Hindlimb muscle (tissue), 1 donor: Measurements from ENCODE around the gene SCAPER. TPM values are rescaled to one million over a fixed set of nuclear protein-coding genes. Genes with fewer than 3 reads are reported as not detected.
"Not testable (repeated sequence)": the region's sequence is repeated elsewhere in the genome, so short reads cannot be mapped to it uniquely, and the experiment has no call there.

ENCODE experiments used
- DNase-seq: peaks from one replicate; pipeline ENCODE4 v3.0.0-alpha.2; 2013
- polyA plus RNA-seq: library from polyadenylated mRNA; unstranded; fragments of 120-200 nt; gene quantifications from one replicate; pipeline ENCODE4 v1.2.1, GENCODE V29; 2013; ENCODE audit not compliant: insufficient read length

Gene SCAPER
- polyA plus RNA-seq, 1 donor = 85.4 TPM

DNA sequence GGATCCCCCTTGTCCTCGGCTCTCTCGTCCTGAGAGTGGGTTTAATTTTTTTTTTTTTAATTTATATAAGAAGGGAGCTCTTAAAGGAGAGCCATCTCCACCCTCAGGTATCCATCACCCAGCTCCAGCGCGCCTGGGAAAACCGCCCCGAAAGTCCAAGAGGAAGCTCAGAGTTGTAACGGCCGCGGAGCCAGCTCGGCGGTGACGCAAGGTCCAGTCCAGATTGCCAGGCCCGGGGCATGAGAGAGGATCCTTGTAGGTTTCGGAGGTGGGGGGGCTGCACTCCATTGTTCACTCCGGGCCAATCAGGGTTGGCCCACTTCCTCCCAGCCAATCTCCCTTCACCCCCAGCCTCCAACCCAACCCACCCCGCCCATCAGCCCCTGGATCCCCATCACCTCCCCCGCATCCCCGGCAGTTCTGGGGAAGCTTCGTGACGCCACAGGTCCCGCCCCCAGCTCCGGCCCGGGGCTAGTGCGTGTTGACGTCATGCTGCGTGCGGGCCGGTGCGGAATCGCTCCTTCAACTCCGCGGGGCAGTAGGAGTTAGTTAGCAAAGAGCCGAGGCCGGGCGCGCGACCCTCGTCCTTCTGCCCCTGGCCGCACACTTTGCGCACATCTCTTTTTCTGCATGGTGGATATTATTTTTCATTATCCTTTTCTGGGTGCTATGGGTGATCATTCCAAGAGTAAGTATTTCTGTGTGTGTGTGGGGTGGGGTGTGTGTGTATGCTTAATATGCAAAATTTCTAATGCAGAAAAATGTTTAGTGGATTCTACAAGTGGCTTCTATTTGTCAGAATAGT lies 568.7 kb downstream of the SCAPER start, which contains the start of gene ISL2:
Gene ISL2, plus strand, starts transcription at position 520 of the 805 bp plus-strand sequence. Its CDS starts 111 bp downstream, at position 631.
- peak; percentile 11 for DNase-seq

DNA sequence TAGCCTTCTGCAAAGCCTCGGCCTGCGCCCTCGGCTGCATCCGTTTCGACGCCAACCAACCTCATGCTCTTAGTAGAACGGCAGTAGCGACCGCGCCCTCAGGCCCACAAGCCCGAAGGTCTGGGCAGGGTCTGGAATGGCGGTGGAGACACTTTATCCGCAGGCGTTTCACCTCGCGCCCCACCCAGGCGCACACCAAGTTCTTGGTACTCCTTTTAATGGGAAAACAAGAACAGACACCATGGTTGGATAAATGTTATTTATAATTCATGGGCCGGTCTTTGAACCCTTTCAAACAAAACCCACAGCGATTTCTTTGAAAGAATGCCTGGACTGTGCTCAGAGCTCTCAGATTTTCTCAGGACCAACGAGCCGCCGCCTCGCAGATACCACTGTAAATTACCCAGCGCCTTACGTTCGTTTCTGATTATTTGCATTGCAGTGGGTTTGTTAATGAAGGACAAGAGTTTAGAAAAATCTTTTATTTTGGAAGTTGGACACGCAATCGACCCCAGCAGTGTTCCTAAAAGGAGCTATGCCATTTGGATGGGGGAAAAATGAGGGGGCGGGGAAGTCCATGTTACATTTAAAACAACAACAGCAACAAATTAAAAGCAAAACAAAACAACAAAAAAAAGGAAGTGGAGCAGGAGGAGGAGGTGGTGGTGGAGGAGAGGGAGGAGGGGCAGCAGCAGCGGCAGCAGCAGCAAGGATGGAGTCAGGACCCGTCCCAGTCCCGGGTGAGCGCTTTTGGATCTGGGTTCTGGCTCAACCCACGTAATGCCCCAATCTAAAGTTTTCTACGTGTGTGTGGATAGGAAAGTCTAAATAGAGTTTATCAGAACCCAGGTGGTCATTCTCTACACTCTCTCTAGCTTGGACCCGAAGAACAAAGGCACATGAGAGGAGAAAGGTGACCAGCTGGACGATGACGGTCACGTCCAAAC lies 569.6 kb downstream of the SCAPER start:
- peak; percentile 19 for DNase-seq

DNA sequence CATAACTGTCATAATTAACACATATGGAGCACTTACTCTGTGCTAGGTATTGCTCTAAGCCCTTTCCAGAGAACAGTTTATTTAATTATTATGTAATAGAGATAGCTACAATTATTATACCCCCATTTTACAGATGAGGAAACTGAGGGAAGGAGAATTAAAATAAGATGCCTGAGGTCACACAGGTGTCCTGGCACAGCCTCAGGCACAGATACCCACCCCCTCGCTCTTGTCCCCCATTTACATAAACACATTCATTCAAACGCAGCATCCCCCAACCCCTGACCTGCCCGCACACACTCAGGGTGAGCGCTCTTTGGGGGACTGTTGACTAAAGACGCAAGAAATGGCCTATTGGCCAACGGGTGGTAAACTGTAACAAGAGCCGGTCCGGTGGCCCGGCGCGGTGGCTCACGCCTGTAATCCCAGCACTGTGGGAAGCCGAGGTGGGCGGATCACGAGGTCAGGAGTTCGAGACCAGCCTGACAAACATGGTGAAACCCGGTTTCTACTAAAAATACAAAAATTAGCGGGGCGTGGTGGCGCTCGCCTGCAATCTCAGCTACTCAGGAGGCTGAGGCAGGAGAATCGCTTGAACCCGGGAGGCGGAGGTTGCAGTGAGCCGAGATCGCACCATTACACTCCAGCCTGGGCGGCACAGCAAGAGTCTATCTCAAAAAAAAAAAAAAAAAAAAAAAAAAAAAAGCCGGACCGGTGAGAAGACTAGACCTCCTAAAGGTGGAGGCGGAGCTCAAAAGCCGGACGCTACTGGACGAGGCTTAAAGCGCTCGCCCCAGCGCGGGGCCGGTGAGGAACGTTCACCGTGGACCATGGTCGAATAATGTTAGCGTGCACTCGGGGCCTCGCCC lies 570.5 kb downstream of the SCAPER start:
- DNase-seq = no peak

DNA sequence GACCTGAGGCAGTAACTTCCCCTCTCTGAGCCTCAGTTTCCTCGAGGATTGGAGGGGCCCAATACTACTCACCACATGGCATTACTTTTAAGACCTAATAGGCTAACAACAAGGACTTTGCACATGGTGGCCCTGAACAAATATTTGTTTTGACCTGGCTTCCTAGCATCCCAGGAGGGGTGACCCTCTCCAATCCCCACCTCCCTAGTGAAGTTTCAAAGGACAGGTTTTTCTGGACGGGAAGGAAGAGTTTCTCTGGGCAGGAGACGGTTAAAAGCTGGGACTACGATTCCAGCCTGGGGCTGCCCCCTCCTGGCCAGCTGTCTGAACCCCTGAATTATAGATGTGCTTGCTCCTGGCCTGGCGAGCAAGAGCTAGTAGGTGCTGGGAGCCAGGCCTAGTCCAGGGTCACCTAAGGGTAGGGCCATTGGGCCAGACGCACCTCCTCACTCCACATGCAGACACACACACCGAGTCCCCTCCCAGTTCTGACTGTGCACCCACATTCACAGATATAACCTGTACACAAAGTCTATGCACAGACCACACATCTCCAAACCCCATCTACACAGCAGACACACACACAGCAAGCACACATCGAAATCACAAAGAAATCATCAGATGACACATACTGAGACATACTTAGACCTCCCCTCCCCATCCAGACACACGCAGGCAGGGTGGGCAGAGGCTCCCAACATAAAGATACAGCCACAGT lies 571.3 kb downstream of the SCAPER start:
- no peak for DNase-seq

DNA sequence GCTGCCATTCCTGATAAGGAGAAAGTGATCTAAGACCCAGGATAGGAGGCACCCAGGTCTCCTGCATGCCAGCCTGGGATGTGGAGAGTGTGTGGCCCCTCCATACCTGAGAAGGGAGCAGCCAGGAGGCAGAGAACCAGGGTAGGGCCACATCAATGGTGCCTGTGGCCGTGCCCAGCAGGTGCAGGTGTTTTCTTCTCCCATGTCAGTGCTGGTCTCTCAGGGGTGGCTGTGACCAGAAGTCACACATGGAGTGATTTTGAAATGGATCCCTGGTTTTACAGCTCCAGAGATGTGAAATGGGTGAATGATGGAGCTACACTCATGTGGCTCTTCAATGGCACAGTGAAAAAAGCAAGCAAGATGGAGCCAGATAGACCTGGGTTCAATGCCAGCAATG lies 571.8 kb downstream of the SCAPER start:
- no peak for DNase-seq

DNA sequence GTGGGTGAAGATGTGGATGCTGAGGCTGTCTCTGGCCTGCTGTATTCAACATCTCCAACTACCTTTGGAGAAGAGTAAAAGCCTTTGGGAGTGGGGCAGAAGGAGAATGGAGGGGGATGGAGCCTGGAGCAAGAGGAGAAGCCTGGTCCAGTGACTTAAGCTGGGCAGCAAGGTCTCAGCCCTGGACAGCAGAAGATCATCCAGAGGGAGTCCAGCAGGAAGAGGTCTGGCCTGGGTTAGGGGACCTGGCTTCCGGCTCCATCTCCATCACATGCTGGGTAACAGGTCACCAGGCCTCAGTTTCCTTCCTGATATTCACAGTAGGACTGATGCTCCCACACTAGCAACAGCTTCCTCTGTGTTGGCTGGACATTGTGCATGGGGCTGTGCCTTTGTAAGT lies 572.3 kb downstream of the SCAPER start:
- no peak for DNase-seq

DNA sequence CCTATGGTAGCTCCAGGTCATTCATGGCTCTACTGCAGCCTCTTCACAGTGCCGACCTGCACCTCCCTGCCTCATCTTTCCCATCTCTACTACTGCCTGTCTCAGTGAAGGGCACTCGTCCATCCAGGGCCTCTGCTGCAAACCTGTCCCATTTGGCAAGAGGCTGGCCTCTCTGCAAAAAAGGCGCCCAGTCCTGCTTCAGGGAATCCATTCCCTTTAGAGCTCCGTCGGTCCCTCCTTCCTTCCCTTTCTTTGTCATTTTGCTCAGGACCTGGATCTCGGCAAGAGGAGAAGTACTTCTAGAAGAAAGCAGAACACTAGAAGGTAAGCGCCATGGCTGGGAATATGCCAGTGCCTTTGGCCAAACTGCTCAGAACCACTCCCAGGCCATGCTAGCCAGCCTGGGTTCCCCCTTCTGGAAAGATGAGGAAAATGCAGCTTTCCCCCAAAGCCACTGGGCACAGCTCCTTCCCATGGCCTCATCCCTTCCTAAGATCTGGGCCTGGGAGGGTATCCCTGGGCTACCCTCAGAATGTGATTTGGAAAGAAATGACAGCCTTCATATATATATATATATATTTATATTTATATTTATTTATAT lies 575.0 kb downstream of the SCAPER start:
- DNase-seq = peak; percentile 19

DNA sequence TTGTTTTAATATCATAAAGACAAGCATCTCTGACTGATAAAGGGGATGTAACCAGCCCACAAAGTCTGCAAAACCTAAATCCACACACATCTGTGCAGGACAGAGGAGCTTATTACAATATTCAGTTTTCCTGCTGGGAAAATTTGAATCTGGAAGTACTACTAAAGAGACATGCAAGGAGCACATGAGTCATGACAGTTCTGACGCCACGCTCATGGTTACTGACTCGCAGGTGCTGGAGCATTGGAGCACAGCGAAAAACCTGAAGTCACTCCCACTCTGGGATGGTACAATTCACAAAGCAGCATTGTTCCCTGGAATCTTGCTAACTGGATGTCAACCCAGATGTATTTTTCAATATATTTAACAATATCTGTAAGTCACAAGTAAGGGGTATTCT lies 576.2 kb downstream of the SCAPER start:
- DNase-seq = no peak

DNA sequence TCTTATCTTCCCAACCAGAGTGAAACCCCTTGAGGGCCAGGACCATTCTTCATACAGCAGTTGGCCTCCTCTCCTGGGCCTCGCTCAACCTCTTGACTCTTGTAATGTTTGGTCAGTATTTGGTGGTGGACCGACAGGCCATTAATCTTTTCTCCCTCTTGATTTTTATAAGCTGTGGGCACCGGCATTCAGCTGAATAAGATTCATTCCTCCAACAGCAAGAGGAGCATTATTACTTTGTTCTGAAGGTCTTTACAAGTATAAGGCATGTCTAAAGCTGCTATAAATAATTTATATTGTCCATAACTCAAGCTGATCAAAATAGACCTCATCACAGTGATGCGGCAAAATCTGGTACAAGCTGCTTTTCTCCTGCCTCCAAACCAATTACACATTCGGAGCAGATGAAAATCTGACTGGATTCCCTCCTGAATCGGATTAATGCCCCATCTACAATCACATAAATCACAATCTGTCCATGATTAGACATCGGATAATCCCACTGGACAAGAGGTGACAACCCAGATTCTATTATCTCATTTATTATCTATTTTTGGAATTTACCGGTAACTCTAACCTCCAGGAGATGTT lies 576.9 kb downstream of the SCAPER start:
- DNase-seq = no peak

DNA sequence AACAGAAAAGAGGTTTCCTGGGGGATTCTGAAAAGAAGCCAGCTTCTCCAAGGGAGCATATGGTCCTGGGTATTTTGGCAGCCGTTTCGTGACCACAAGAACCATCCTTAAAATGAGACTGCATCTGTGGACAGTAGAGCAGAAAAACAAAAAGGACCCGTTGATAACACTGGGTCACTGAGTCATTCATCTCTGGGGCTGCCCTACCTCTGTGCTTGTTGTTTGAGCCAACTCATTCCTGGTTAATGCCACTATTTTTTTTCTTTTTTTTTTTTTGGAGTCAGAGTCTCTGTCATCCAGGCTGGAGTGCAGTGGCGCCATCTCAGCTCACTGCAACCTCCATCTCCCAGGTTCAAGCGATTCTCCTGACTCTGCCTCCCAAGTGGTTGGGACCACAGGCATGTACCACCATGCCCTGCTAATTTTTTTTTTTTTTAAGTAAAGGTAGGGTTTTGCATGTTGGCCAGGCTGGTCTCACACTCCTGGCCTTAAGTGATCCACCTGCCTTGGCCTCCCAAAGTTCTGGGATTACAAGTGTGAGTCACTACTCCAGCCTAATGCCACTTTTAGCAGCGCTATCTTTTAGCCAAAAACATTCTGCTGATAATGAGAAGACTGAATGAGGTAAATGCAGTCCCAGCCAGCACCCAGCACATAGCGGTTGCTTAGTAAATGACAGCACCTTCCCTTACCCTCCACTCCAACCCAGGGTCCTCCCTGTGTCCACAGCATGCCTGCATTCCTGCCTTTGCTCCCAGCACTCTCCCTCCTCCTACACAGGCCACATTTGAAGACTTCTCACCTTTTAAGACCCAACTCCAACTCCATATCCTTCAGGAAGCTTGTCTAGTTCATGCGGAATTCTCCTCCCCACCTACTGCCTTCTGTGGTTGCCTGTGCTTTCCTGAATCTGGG lies 577.7 kb downstream of the SCAPER start:
- no peak for DNase-seq

DNA sequence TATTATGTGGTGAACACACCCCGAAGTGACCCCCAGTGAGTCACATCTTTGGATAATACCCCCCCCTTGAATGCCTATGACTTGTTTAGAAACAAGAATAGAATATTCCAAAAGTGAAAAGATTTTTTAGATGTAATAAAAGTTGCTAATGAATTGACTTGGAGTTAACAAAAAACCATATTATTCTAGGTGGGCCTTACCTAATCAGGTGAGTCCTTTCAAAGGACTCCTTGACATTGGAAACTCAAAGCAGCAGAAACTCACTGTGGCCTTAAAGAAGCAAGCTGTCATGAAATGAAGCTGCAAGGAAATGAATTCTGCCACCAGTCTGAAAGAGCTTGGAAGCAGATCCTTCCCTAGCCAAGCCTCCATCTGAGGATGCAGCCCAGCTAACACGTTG lies 579.4 kb downstream of the SCAPER start:
- no peak for DNase-seq

DNA sequence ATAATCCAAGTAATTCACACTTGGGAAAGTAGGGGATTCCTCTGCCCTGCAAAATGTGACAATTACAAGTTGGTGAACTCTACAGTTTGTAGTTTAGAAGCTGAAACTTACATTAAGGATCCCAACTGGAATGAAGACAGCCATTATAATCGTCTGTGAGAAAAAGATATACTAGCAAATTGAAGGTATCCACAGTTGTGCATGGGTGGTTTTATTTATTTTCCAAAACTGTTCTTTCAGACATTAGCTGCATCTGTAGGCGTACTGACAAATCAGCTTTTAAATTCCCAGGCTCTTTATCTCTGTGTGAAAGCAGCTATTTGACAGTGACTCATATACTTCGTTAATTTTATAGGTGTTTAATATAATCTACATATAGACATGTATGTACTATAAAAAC lies 581.1 kb downstream of the SCAPER start:
- DNase-seq = no peak

DNA sequence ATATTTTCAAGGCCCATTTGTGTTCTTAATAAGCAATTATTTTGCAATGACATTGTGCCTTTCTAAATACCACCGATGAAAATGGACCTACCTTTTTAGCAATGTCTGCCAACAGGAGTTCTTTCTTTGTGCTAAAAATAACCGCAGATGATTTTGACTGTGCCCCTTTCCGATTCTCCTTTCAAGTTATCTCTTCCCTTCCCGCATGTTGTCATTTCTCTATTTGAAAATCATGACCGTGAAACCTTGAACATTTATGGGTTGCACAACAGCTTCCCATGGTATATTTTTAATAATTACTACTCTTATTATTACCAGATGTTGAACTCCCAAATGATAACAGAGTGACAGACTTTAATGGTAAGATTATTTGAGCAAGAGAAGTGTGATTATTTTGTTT lies 583.5 kb downstream of the SCAPER start:
- no peak for DNase-seq

DNA sequence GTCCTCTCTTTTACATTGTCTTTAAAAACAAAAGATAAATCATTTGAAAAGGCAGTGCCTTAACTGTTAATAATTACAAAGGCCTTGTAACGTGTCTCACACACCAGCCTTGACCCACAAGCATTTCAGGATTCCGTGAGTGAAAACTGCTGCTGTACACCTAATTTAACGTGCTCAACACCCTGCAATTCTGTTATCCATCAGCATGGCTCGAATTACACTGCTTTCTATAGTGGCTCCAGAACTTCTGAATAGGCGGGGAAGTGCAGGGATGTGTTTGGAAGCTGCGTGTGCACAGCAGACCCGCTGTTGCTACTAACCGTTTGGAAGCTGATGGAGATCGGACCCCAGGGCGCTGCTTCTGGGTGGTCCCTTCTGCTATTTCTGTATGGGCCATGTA lies 584.0 kb downstream of the SCAPER start:
- no peak for DNase-seq

DNA sequence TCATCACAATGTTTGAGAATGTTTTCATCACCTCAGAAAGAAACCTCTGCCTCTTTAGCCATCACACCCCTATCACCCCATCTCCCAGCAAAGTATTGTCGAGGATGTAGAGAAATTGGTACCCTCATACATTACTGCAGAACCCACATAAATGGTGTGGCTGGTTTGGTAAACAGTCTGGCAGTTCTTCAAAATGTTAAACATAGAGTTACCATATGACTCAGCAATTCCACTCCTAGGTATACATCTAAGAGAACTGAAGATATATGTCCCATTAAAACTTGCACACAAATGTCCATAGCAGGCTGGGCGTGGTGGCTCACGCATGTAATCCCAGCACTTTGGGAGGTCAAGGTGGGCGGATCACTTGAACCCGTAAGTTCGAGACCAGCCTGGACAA lies 585.1 kb downstream of the SCAPER start:
- no peak for DNase-seq

DNA sequence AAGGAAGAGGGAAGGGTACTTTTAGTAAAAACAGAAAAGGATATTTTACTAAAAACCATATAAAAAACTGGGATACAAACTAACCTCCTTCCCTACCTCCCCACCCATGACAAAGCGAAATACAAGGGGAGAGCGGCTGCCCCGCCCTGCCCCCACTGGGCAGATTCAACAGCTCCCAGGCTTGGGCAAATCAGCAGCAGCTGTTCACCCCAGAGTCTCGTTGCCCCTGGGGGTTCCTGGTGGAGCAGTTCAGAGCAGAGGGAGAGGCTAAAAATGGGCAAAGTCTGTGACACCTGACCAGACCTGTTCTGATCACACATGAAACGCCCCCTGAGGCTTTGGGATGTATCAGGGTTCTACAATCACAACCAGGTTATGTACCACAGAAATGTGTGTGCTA lies 591.4 kb downstream of the SCAPER start:
- DNase-seq = no peak

DNA sequence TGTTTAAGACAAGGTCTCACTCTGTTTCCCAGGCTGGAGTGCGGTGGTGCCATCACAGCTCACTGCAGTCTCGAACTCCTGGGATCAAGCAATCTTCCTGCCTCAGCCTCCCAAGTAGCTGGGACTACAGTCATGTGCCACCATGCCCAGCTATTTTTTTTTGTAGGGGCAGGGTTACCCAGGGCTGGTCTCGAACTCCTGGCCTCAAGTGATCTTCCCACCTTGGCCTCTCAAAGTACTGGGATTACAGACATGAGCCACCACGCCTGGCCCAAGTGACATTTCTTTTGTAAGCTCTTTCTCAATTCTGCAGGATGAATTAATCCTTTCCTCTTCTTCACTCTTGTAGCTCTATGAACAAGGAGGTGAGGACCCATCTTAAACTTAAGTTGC lies 592.0 kb downstream of the SCAPER start:
- not testable (repeated sequence) for DNase-seq

DNA sequence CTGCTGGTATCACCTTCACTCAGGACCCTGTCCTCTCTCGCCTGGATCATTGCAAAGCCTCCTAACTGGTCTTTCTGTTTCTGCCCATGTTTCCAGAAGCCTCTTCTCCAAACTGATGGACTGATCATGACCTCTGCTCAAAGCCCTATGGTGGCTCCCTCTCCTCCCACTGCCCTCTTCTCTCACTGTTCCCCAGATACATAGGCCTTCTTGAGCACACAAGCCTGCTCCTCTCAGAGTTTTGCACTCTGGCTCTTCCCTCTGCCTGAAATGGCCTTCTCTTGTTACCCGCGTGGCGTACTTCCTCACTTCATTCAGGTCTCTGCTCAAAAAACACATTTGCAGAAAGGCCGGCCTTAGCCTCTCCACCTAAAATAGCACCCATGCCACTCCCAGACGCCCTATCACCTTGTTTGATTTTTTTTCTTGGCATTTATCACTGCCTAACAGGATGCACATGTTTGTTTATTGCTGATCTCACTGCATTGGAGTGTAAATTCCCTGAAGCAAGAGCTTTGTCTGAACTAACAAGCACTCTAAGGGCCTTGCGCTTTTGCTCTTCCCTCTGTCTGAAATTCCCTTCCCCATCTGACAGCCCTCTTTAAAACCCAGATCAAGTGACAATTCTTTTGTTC lies 592.5 kb downstream of the SCAPER start:
- no peak for DNase-seq
